T-helper 2 cell treated with Interferon-gamma antibody and Interleukin-4, amounts not matched to agents 100 ng/mL and 5 ng/mL, for 36 hours (primary cell): ENCODE data around the gene CHI3L1. TPM values are rescaled to one million over a fixed set of nuclear protein-coding genes. Genes with fewer than 3 reads are reported as not detected.

Experiments
- intact Hi-C: fragments of 100-400 bp; cut with micrococcal nuclease; formaldehyde crosslinking; loops from one replicate; pipeline ENCODE4 v1.15.1; 2023
- total RNA-seq: library from RNA; stranded (reverse); gene quantifications from 2 replicates; pipeline ENCODE4 v1.2.3, GENCODE V29; 2022

The CHI3L1 gene
- total RNA-seq, 1 donor from 2014 or later, result not detected

- intact Hi-C loops, result no loop called here
These were observed 50.7 kb downstream of the CHI3L1 start for GRCh38 chr1:203135636-203136305.

GRCh38 chr1:203133970-203134725 is 52.4 kb downstream of the CHI3L1 start:
- intact Hi-C loops, result no loop called here

GRCh38 chr1:203131548-203132200 is 54.8 kb downstream of the CHI3L1 start:
- intact Hi-C loops, result no loop called here

GRCh38 chr1:203130358-203130985 is 56.0 kb downstream of the CHI3L1 start:
- intact Hi-C loops, result no loop called here

- intact Hi-C loops, result no loop called here
These were observed 56.8 kb downstream of the CHI3L1 start for GRCh38 chr1:203129501-203130231.

Other genes with a start within 250 kb of the CHI3L1 start
- 65.3 and 68.3 TPM in 2 replicates for gene ADIPOR1, start 228.4 kb downstream of the CHI3L1 start, total RNA-seq
- gene CYB5R1, start 219.4 kb downstream of the CHI3L1 start, total RNA-seq, result 20.1 and 22.1 TPM in 2 replicates
- 64.8 and 69.5 TPM in 2 replicates for gene TMEM183A, start 179.3 kb downstream of the CHI3L1 start, total RNA-seq
- gene PPFIA4, start 160.2 kb downstream of the CHI3L1 start, total RNA-seq, result 5.0 and 5.6 TPM in 2 replicates
- not detected in 2 replicates for gene MYOG, start 100.7 kb downstream of the CHI3L1 start, total RNA-seq
- not detected in 2 replicates for gene ADORA1, start 59.0 kb downstream of the CHI3L1 start, total RNA-seq
- gene MYBPH, start 10.9 kb downstream of the CHI3L1 start, total RNA-seq, result not detected in 2 replicates
- 0.18 and 0.41 TPM in 2 replicates for gene CHIT1, start 43.0 kb upstream of the CHI3L1 start, total RNA-seq
- 66.1 and 68.9 TPM in 2 replicates for gene BTG2, start 118.8 kb upstream of the CHI3L1 start, total RNA-seq
- 0.07 TPM in 1 of 2 replicates, not detected in the other for gene FMOD, start 164.4 kb upstream of the CHI3L1 start, total RNA-seq